Fibroblast of lung (primary cell): ENCODE data around the gene KCTD13. TPM values are rescaled to one million over a fixed set of nuclear protein-coding genes. Genes with fewer than 3 reads are reported as not detected.

Experiments
- DNase-seq, 2 donors: peaks; one replicate each; pipeline versions ENCODE4 v3.0.0 to v3.0.0-alpha.2; 2010; ENCODE audit warnings: low read depth in 2 of 2
- H2AFZ ChIP-seq: 2 replicates; pipeline ENCODE4 v1.5.1; 2012; ENCODE audit warnings: low read length, control low read depth, inconsistent platforms
- H3K27ac ChIP-seq: 2 replicates; pipeline ENCODE4 v1.5.1; 2011; ENCODE audit warnings: low read length, control low read depth; ENCODE audit not compliant: insufficient read depth
- H3K27me3 ChIP-seq: 2 replicates; pipeline ENCODE4 v1.5.1; 2011; ENCODE audit warnings: mild to moderate bottlenecking, low read length; ENCODE audit not compliant: control insufficient read depth, insufficient read depth
- H3K36me3 ChIP-seq: 2 replicates; pipeline ENCODE4 v1.5.1; 2011; ENCODE audit warnings: low read length; ENCODE audit not compliant: control insufficient read depth, insufficient read depth
- H3K4me1 ChIP-seq: 2 replicates; pipeline ENCODE4 v1.5.1; 2011; ENCODE audit warnings: low read length; ENCODE audit not compliant: control insufficient read depth, insufficient read depth; ENCODE audit errors: extremely low read depth
- H3K4me2 ChIP-seq: 2 replicates; pipeline ENCODE4 v1.5.1; 2011; ENCODE audit warnings: low read length, control low read depth; ENCODE audit not compliant: insufficient read depth; ENCODE audit errors: extremely low read depth
- H3K4me3 ChIP-seq, 4 experiments: fragments of 200-600 bp in 1 of 4; sonication (generic) in 1 of 4; replicated peaks in 1 of 4; 2 replicates each; pipeline ENCODE4 v1.5.1; 2011 to 2016; ENCODE audit warnings: low read length in 4 of 4, low read depth in 3 of 4, mild to moderate bottlenecking in 3 of 4, control low read depth in 2 of 4, inconsistent platforms in 1 of 4, mixed read lengths in 1 of 4; ENCODE audit not compliant: insufficient read depth in 1 of 4; ENCODE audit errors: control extremely low read depth in 1 of 4
- H3K79me2 ChIP-seq: 2 replicates; pipeline ENCODE4 v1.5.1; 2012; ENCODE audit warnings: mild to moderate bottlenecking, low read length, inconsistent platforms; ENCODE audit not compliant: control insufficient read depth, insufficient read depth
- H3K9ac ChIP-seq: 2 replicates; pipeline ENCODE4 v1.5.1; 2011; ENCODE audit warnings: mild to moderate bottlenecking, low read length, control low read depth; ENCODE audit not compliant: insufficient read depth
- H3K9me3 ChIP-seq: 2 replicates; pipeline ENCODE4 v1.5.1; 2012; ENCODE audit warnings: low read depth, low read length; ENCODE audit not compliant: control insufficient read depth, insufficient read depth
- H4K20me1 ChIP-seq: 2 replicates; pipeline ENCODE4 v1.5.1; 2011; ENCODE audit warnings: low read length; ENCODE audit not compliant: control insufficient read depth, insufficient read depth; ENCODE audit errors: extremely low read depth
- EZH2 ChIP-seq: IDR thresholded peaks from 2 replicates; pipeline ENCODE4 v1.5.1; 2012; ENCODE audit warnings: low read length, control low read depth, mild to moderate bottlenecking; ENCODE audit errors: missing control alignments
- polyA plus RNA-seq, 2 donors: library from polyadenylated mRNA; depleted of rRNA in 1 of 2; stranded (reverse) in 1 of 2; unstranded in 1 of 2; fragments of >200 nt; gene quantifications; 2 replicates each; pipeline ENCODE4 v1.2.1, GENCODE V29; 2011 to 2012; ENCODE audit warnings: missing spikeins in 1 of 2
- total RNA-seq: library from RNA; depleted of rRNA; stranded (reverse); fragments of >200 nt; gene quantifications from 2 replicates; pipeline ENCODE4 v1.2.1, GENCODE V29; 2014
- TF ChIP-seq, protein P1 (sequence below), 2 donors: IDR thresholded peaks in 1 of 2; conservative IDR thresholded peaks in 1 of 2; 1 replicate in 1 of 2; 2 replicates in 1 of 2; pipeline ENCODE4 v1.5.1; 2011 to 2012; ENCODE audit warnings: low read length in 2 of 2, control low read depth in 1 of 2, inconsistent platforms in 1 of 2, low read depth in 1 of 2, mild to moderate bottlenecking in 1 of 2

Gene KCTD13
- total and polyA plus RNA-seq, 2 donors (not counting 1 experiment from before 2014, with no cell fraction given): 5.9 to 6.3 TPM

DNA sequence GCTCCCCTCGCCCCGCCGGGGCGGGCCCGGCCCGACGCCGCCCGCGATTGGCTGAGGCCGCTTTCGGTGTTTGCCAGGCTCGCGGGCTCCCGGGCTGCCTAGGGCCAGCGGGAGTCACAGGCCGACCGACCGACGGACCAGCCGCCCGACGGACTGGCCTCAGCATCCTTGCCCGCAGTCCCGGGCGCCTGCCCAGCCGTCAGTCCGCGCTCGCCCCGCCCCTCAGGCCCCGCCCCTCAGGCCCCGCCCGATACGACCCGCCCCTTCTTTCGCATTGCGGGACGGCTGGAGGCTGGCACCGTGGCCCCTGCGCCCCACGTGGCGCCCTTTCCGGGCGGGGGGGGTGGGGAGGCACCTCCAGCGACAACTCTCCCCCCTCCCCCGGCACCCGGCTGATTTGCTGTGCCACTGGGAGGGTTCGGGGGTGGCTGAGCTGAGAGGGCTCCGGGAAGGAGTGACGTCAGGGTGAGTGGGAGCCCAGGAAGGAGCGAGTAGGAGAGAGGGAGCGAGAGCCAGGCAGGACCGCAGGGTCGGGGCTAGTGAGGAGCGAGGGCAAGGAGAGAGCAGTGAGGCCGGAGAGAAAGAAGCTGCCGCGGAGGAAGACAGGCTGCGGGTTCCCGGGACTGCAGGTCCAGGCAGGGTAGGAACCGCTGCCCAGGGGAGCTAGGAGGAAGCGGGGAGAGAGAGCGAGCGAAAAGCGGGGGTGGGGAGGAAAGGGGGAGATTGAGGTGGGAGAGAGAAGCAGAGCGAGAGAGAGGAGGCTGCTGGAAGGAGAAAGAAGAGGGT is 25.7 kb downstream of the KCTD13 start, which contains the start of gene ASPHD1:
ASPHD1 (plus strand) TSS at position 387 of the 786 bp plus-strand sequence. CDS start 484 bp downstream, outside the sequence.
- Histone ChIP-seq H4K20me1 (no peaks in the 10 kb centered on the region), H3K27me3 (peaks cover 10% of the 10 kb centered on the region), H3K9me3 (no peaks in the 10 kb centered on the region), H3K9ac (peak within 1 kb of the TSS; percentile 58), H3K79me2 (no peaks in the 10 kb centered on the region), H3K4me3 (peak within 1 kb of the TSS; percentile 42 to 73 (median 56)), H3K4me1 (no peaks in the 10 kb centered on the region), H3K27ac (peak within 1 kb of the TSS; percentile 62), H3K36me3 (no peaks in the 10 kb centered on the region), H3K4me2 (peak within 1 kb of the TSS; percentile 79), H2AFZ (peak within 1 kb of the TSS; percentile 76)
- TF ChIP-seq, protein P1, sequence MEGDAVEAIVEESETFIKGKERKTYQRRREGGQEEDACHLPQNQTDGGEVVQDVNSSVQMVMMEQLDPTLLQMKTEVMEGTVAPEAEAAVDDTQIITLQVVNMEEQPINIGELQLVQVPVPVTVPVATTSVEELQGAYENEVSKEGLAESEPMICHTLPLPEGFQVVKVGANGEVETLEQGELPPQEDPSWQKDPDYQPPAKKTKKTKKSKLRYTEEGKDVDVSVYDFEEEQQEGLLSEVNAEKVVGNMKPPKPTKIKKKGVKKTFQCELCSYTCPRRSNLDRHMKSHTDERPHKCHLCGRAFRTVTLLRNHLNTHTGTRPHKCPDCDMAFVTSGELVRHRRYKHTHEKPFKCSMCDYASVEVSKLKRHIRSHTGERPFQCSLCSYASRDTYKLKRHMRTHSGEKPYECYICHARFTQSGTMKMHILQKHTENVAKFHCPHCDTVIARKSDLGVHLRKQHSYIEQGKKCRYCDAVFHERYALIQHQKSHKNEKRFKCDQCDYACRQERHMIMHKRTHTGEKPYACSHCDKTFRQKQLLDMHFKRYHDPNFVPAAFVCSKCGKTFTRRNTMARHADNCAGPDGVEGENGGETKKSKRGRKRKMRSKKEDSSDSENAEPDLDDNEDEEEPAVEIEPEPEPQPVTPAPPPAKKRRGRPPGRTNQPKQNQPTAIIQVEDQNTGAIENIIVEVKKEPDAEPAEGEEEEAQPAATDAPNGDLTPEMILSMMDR (conservative IDR thresholded peaks at IDR 0.05 in 1 of 2, IDR thresholded peaks at IDR 0.05 in 1 of 2; ENCODE audit: low read depth in 1 of 2, low read length in 2 of 2): no peak
- TF ChIP-seq EZH2: no peak
- peak; percentile 67 to 85 for DNase-seq

DNA sequence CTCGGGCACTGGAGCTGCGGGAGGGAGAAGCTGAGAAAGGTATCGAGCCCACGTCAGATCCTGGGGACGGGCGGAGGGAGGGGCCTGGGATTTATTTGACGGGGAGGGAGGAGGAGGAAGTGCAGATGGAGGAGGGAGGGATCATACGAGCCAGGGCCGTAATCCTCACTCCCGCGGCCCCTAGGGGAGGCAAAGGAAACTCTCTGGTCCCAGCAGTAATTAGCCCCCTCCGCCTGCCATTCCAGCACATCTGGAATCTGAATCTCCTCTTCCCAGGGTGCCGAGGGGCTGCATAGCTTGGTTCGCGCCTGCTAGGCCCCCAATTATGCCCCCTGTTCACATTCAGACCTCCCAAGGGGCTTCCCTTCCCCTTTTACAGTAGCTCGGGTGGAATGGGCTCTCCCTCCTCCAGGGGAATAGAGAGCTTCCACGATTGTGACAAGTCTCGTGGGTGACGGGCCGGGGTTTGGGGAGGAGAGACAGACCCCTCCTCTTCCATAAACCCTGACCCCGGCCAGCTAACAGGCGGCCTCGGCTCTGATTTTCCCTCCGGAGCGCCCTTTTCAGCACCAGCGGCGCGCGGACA is 26.4 kb downstream of the KCTD13 start, which contains the start of gene SEZ6L2:
SEZ6L2 (minus strand) TSS at position 35 of the 586 bp plus-strand sequence. CDS start 531 bp downstream, outside the sequence.
- H3K4me2 ChIP-seq: peak within 1 kb of the TSS; percentile 79
- H4K20me1 ChIP-seq: peaks cover under 1% of the 10 kb centered on the region
- peak within 1 kb of the TSS; percentile 76 for H2AFZ ChIP-seq
- peak; percentile 81 to 93 for DNase-seq
- H3K27me3 ChIP-seq: peaks cover 10% of the 10 kb centered on the region
- peak within 1 kb of the TSS; percentile 62 for H3K27ac ChIP-seq
- H3K9me3 ChIP-seq: no peaks in the 10 kb centered on the region
- TF ChIP-seq, protein P1 (conservative IDR thresholded peaks at IDR 0.05 in 1 of 2, IDR thresholded peaks at IDR 0.05 in 1 of 2; ENCODE audit: low read depth in 1 of 2, low read length in 2 of 2): peak; percentile 37 to 38
- peak; percentile 40 for TF ChIP-seq EZH2
- no peaks in the 10 kb centered on the region for H3K79me2 ChIP-seq
- peak within 1 kb of the TSS; percentile 58 for H3K9ac ChIP-seq
- no peaks in the 10 kb centered on the region for H3K36me3 ChIP-seq
- no peaks in the 10 kb centered on the region for H3K4me1 ChIP-seq
- peak within 1 kb of the TSS; percentile 42 to 73 (median 56) for H3K4me3 ChIP-seq

DNA sequence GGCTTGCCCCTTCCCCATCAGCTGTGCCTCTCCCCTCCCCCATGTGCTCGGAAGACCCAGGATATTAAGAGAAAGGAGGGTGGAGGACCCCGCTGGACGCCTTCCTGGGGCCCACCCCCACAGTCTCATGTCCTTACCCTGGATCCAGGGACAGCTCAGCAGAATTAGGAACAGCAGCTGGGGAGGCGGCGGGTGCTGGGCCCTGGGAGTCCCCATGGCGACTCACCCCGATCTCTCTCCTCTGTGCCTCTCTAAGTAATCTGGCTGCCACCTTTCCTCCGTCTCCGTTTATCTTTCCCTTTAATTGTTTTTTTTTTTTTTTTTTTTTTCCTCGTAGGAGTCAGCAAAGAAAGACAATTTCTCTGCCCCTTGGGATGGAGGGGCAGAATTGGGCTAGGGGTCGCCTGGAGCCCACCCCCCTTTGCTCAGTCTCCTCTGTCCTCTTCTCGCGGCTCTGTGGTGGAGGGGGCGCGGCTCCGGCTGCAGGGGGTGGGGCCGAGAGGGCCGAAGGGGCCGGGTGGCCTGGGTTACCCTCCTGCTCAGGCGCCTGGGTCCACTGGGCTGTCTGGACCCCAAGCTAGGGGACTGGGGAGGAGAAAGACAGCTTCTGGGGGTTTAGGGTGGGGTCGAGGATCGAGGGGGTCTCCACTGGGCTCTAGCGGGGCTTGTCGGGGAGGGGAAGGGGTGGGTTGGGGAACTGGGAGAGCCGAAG is 27.1 kb downstream of the KCTD13 start:
- no peak overlapping the region for H3K27ac ChIP-seq
- TF ChIP-seq EZH2: no peak
- TF ChIP-seq, protein P1 (conservative IDR thresholded peaks at IDR 0.05 in 1 of 2, IDR thresholded peaks at IDR 0.05 in 1 of 2; ENCODE audit: low read depth in 1 of 2, low read length in 2 of 2): no peak
- peak overlapping the region in 2 of 4 experiments; percentile 10 to 73 for H3K4me3 ChIP-seq
- no peaks in the 10 kb centered on the region for H3K36me3 ChIP-seq
- H3K4me1 ChIP-seq: no peaks in the 10 kb centered on the region
- H4K20me1 ChIP-seq: peaks cover 2% of the 10 kb centered on the region
- H2AFZ ChIP-seq: no peak overlapping the region
- H3K9me3 ChIP-seq: no peaks in the 10 kb centered on the region
- H3K27me3 ChIP-seq: peaks cover 10% of the 10 kb centered on the region
- no peak overlapping the region for H3K9ac ChIP-seq
- no peak for DNase-seq
- H3K4me2 ChIP-seq: peak overlapping the region; percentile 44
- no peaks in the 10 kb centered on the region for H3K79me2 ChIP-seq
